ENCODE measurements around the gene LRRIQ4. TPM values are rescaled to one million over a fixed set of nuclear protein-coding genes. Genes with fewer than 3 reads are reported as not detected.

Gene LRRIQ4
- total RNA-seq, 1 donor from 2014 or later, result not detected

DNA sequence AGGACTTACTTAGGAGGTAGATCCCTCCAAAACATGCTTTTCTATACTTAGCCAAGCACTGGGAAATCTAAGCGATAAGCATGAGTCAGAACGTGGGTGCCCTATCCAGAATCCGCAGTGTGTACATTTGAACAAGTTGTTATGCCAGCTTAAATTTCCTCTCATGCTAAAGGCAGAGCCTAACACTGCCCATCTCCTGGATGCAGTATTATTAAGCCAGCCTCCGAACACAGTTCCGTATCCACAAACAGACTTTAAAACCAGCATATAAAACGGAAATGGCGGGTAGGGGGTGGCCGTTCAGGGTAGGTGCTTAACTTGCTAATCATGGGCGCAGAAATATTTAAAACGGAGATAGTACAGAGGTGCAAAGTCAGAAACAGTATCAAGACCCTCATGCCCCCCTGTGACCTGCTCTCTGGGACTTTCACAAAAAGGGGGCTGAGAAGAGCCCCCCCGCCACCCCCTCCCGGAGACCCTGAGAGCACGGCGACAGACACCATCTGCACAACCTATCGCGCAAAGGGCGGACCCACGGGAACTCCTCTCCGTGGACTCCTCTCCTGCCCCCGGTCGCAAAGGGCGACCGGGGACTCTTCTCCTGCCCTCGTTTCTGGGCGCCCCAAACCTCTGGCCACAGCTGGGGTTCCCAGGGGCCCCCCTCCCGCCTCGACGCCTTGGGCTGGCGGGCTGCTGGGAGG lies 889 bp upstream of the LRRIQ4 start:
- TF ChIP-seq, protein P1, sequence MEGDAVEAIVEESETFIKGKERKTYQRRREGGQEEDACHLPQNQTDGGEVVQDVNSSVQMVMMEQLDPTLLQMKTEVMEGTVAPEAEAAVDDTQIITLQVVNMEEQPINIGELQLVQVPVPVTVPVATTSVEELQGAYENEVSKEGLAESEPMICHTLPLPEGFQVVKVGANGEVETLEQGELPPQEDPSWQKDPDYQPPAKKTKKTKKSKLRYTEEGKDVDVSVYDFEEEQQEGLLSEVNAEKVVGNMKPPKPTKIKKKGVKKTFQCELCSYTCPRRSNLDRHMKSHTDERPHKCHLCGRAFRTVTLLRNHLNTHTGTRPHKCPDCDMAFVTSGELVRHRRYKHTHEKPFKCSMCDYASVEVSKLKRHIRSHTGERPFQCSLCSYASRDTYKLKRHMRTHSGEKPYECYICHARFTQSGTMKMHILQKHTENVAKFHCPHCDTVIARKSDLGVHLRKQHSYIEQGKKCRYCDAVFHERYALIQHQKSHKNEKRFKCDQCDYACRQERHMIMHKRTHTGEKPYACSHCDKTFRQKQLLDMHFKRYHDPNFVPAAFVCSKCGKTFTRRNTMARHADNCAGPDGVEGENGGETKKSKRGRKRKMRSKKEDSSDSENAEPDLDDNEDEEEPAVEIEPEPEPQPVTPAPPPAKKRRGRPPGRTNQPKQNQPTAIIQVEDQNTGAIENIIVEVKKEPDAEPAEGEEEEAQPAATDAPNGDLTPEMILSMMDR (IDR thresholded peaks at IDR 0.05), result no peak
- H3K9me3 ChIP-seq, result no peaks in the 10 kb centered on the region
- no peaks in the 10 kb centered on the region for H3K27me3 ChIP-seq
- H3K4me1 ChIP-seq, result peaks cover 0 to 6% of the 10 kb centered on the region in 2 donors
- peak overlapping the region; percentile 58 to 73 for H3K4me3 ChIP-seq
- no peak for DNase-seq (ENCODE audit: low spot score in 2 of 2)
- intact Hi-C loops (cut with DNase I), result no loop called here
- H3K27ac ChIP-seq, result peak overlapping the region; percentile 47 to 81
- H3K36me3 ChIP-seq, result no peaks in the 10 kb centered on the region

DNA sequence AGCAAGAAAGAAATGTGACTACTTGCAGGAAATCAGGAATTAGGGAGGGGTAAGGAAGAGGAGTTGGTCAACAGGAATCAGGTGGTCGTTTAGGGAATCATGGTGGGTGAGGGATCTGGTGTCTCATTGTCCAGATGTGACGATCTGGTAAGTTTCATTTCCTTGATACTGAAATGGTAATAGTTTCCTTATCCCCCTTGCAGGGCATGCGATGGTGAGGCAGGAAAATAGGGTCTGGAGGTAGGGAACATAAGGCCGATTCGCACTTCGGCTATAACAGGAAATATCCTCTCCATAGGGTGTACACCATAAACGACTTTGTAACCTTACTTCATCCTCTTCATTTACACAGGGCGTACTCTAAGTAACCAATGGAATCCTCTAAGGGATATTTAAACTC lies 608 bp downstream of the LRRIQ4 start:
- H3K4me3 ChIP-seq, result peak overlapping the region; percentile 58 to 73
- no peaks in the 10 kb centered on the region for H3K9me3 ChIP-seq
- TF ChIP-seq, protein P1 (IDR thresholded peaks at IDR 0.05), result no peak
- intact Hi-C loops (cut with DNase I), result no loop called here
- peaks cover 0 to 6% of the 10 kb centered on the region in 2 donors for H3K4me1 ChIP-seq
- no peaks in the 10 kb centered on the region for H3K36me3 ChIP-seq
- H3K27me3 ChIP-seq, result no peaks in the 10 kb centered on the region
- no peak for DNase-seq (ENCODE audit: low spot score in 2 of 2)
- no peak overlapping the region for H3K27ac ChIP-seq

- H3K27me3 ChIP-seq, result no peaks in the 10 kb centered on the region
- H3K36me3 ChIP-seq, result no peaks in the 10 kb centered on the region
- H3K4me3 ChIP-seq, result peak overlapping the region; percentile 3 to 73
- H3K9me3 ChIP-seq, result no peaks in the 10 kb centered on the region
- TF ChIP-seq, protein P1 (IDR thresholded peaks at IDR 0.05), result peak in 2 of 3 experiments; percentile 8 to 18
- intact Hi-C loops (cut with DNase I), result no loop called here
- no peak overlapping the region for H3K27ac ChIP-seq
- H3K4me1 ChIP-seq, result peaks cover 0 to 6% of the 10 kb centered on the region in 2 donors
- peak in 1 of 2 donors; percentile 65 for DNase-seq (ENCODE audit: low spot score in 2 of 2)
Measured at GRCh38 chr3:169813757-169814517, 1.3 kb downstream of the LRRIQ4 start.

DNA sequence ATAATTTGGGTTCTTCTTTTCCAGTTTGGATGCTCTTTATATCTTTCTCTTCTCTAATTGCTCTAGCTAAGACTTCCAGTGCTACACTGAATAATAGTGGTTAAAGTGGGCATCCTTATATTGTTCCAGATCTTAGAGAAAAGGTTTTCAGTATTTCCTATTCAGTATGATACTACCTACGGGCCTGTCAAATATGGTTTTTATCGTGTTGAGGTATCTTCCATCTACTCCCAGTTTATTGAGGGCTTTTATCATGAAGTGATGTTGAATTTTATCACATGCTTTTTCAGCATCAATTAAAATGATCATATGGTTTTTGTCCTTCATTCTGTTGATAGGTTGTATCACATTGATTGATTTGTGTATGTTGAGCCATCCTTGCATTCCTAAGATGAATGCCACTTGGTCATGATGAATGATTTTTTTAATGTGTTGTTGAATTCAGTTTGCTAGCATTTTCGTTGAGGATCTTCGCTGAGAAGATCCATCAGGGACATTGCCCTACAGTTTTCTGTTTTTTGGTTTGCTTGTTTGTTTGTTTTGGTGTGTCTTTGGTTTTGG lies 3.0 kb downstream of the LRRIQ4 start:
- TF ChIP-seq, protein P1 (IDR thresholded peaks at IDR 0.05), result no peak
- Histone ChIP-seq H3K4me3 (no peak overlapping the region), H3K4me1 (peaks cover 0 to 6% of the 10 kb centered on the region in 2 donors), H3K27ac (no peak overlapping the region), H3K36me3 (no peaks in the 10 kb centered on the region), H3K9me3 (no peaks in the 10 kb centered on the region), H3K27me3 (no peaks in the 10 kb centered on the region)
- intact Hi-C loops (cut with DNase I), result no loop called here
- no peak for DNase-seq (ENCODE audit: low spot score in 2 of 2)

GRCh38 chr3:169818316-169818715 lies 5.6 kb downstream of the LRRIQ4 start:
- H3K27me3 ChIP-seq, result no peaks in the 10 kb centered on the region
- no peak overlapping the region for H3K4me3 ChIP-seq
- H3K9me3 ChIP-seq, result no peaks in the 10 kb centered on the region
- intact Hi-C loops (cut with DNase I), result no loop called here
- peaks cover 0 to 2% of the 10 kb centered on the region in 2 donors for H3K4me1 ChIP-seq
- H3K36me3 ChIP-seq, result no peaks in the 10 kb centered on the region
- no peak for DNase-seq (ENCODE audit: low spot score in 2 of 2)
- H3K27ac ChIP-seq, result no peak overlapping the region
- TF ChIP-seq, protein P1 (IDR thresholded peaks at IDR 0.05), result no peak

Data from ascending aorta (tissue), 2 donors.